ENCODE measurements around the gene GPR34. TPM values are rescaled to one million over a fixed set of nuclear protein-coding genes. Genes with fewer than 3 reads are reported as not detected.
"Not testable (repeated sequence)": the region's sequence is repeated elsewhere in the genome, so short reads cannot be mapped to it uniquely, and the experiment has no call there.

The GPR34 gene
- total RNA-seq, 1 experiment from 2014 or later = 0.32 TPM

DNA sequence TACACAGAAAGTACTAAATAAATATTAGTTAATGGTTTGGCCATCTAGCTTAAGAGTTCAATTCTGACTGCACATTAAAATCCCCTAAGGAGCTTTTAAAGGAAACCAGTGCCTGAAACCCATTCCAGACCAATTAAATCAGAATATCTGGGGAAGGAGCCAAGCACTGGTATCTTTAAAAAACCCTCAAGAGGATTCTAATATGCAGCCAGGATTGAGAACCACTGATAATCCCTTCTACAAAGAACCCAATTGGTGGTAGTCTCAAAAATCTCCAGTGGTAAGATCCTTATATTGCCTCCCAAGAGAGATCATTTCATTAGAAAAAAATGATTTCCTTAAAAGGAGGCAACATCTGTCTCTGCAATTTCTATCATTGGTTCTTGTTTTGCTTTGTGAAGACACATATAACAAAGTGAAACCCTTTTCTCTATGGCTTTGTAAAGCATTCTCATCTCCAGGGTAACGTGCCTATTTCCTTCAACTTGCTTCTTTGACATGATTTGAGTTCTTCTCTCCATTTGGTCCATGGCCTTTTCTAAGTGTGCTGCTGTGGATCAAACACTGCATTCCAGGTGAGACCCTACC is 3.5 kb downstream of the GPR34 start:
- no peak for DNase-seq (ENCODE audit: extremely low read depth, low read depth)

DNA sequence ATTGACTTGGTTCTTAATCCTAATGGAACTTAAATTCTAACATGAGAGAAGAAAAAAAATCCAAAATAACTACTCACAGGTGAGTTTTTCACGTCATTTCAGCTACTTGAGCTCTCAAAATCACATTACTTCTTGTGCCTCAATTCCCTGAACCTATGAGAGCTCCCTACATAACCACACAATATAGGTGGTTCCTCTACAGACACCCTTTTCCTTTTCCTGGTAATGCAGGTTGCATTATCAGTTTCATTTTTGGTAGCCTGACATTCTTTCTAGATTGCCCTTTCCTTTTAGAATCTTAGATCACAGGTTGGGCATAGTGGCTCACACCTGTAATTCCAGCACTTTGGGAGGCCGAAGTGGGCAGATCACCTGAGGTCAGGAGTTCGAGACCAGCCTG is 4.3 kb downstream of the GPR34 start:
- DNase-seq (ENCODE audit: extremely low read depth, low read depth) = no peak

DNA sequence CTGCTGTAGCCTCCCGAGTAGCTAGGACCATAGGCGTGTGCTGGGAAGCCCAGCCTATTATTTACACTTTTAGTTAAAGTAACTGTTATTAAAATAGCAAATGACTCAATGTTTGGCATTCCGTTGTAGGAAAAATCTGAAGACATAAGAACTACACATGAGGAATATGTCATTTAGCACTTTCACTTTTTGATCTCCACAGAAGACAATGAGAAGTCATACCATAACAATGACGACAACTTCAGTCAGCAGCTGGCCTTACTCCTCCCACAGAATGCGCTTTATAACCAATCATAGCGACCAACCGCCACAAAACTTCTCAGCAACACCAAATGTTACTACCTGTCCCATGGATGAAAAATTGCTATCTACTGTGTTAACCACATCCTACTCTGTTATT is 6.7 kb downstream of the GPR34 start:
- DNase-seq (ENCODE audit: extremely low read depth, low read depth) = no peak

DNA sequence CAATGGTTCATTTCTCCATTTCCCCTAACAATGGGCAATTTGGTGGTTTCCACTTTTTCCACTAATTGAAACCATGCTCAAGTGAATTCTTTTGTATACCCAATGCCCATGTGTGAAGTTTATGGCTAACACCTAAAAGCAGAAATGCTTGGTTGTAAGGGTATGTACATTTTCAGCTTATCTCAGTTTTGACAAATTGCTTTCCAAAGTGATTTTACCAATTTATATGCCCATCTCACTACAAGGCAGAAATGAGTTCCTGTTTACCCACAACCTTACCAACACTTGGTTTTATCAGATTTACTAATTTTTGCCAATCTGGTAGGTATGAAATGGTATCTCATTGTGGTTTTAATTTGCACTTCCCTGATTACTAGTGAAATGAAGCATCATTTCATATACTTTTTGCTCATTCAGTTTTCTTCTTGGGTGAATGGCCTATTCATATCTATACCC is 14.8 kb downstream of the GPR34 start:
- DNase-seq (ENCODE audit: extremely low read depth, low read depth) = no peak

DNA sequence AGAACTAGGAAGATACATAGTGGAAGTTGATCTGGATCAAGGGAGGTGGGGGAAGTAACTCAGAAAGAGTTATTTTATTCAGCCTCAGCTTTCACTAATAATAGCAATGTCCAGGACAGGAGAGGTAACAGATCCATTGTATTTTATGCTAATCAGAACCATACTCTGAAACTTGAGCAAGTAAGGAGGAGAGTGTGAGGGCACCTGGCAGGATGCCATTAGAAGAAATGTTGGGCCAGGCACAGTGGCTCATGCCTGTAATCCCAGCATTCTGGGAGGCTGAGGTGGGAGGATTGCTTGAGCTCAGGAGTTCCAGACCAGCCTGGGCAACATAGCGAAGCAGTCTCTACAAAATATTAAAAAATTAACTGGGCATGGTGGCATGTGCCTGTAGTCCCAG is 16.3 kb downstream of the GPR34 start:
- DNase-seq (ENCODE audit: extremely low read depth, low read depth) = no peak

DNA sequence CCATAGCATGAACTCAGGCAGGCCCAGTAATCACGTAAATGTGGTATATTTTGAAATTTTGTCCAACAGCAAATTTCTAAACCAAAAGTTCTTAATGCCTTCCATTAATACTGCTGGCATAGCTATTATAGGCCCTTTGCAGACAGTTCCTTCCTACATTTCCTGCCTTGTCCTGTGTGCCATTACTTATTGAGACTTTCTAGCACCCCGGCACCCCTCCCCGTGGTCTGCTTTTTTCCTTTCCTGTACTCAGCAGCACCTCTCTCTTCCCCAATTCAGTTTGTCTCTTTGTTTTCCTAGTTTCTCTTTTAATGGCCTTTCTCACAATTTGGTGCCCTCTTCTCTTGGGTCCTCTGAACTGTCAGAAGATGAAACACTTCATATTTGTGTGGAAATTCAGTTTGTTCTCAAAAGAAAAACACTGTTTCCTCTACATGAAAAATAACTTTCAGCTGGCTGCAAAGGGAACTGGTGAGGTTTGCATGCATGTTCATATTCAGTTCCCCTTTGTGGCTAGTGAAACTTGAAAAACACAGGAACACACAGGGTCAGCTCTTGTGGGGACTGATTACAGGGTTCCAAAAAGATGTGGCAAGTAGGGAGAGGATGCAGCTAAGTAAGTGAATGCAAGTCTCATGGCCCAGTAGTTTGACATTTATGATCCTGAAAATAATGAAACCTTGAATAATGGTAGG is 17.1 kb downstream of the GPR34 start:
- no peak for DNase-seq (ENCODE audit: extremely low read depth, low read depth)

DNA sequence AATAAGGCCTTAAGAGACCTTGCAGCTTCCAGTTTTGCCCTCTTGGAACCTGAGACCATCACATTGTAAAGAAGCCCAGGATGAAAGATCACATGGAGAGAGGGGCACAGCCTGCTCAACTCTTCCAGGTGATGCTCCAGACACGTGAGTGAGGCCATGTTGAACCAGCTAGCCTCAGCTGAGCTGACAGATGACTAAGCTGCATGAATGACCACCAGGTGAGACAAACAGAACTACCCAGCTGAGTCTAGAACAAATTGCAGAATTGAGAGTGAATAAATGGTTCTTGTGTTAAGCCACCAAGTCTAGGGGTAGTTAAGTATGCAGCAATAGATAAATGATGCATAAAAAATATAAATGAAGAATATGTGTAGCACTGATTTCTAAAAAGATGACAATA is 18.4 kb downstream of the GPR34 start:
- no peak for DNase-seq (ENCODE audit: extremely low read depth, low read depth)

DNA sequence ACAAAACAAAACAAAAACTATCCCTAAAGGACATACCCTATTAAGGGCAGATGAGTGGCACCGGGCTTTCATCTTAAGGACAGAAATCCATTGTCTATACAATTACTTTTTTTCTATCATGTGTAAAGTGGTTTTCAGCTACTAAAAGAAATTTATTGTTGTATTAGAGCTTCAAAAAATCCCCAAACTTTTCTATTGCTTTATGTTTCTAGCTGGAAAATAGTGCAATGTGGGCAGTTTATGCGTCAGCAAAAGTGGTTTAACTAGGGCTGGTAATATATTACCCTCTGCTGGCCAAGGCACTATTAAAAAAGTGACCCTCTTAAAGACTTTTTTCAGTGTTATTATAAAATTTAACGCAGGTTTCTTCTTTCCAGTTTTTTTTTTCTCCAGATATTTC is 19.7 kb downstream of the GPR34 start:
- no peak for DNase-seq (ENCODE audit: extremely low read depth, low read depth)

DNA sequence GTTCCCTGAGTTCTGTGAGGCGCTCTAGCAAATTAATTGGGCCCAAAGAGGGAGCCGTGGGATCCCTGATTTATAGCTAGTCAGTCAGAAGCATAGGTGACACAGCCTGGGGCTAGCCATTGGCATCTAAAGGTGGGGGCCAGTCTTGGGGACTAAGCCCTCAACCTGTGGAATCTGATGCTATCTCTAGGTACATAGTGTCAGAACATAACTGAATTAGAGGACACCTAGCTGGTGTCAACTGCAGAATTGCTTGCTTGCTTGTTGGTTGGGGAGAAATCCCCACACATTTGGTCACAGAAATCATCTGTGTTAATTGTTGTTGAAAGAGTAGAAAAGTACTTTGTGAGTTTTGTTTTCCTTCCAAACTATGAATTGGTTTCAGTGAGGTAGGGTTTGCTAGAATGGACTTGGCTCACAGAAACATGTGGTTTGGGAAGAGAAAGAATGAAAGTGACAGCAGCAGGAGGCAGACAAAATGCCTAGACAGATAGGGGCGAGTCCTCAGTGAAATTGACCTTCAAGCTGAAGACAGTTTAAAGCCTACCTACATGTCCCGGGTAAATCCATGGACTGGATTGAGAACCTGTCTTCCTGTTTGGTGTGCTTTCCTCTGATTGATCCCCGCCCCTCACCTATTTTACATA is 22.4 kb downstream of the GPR34 start:
- DNase-seq (ENCODE audit: extremely low read depth, low read depth) = no peak

DNA sequence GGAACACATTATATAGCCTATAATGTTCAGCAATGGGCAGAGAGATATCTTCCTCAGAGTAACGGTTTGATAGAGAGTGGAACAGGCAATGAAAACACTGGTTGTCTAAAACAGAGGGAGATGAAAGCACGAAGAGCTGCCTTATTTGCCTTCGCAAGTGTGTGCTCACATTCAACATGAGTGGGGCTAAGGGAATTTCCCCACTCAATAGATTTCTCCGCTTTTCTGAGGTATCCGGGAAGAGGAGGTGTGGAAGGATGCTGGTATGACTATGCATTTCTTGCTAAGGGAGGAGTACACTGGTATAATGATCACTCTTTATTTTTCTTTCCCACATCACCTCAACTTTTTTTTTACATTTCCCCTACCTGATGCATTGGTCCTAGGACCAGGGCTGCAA is 27.4 kb downstream of the GPR34 start:
- DNase-seq (ENCODE audit: extremely low read depth, low read depth) = no peak

DNA sequence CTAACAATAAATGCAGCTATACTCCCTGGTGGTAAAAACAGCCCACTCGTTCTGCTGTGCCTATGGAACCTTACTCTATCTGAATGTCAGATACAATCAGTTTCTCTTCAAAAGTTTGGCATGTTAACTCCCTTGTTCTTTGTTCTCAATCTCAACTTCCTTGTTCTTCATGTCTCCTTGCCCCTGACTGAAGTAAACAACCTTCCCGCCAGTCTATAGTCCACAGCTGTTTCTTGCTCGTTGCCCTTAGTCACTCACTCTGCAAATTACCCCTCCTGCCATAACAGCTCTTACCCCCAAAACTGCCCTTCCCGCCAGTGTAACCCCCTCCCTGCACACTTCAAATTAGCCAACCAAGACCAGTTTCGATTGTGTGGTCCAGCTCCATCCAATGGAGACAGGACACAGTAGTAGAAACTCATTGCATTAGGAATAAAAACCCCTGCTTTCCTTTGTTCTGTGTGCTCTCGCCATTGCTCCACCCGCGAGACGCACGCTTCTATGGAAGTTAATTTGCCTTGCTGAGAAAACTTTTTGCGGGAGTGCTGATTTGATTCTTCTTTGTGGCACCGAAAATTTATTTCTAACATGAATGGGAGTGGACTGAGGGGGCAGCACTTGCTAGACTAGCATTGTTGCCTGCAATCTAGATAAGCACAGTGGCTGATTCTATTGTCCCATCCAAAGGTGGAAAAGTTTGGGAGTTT is 28.1 kb downstream of the GPR34 start:
- no peak for DNase-seq (ENCODE audit: extremely low read depth, low read depth)

DNA sequence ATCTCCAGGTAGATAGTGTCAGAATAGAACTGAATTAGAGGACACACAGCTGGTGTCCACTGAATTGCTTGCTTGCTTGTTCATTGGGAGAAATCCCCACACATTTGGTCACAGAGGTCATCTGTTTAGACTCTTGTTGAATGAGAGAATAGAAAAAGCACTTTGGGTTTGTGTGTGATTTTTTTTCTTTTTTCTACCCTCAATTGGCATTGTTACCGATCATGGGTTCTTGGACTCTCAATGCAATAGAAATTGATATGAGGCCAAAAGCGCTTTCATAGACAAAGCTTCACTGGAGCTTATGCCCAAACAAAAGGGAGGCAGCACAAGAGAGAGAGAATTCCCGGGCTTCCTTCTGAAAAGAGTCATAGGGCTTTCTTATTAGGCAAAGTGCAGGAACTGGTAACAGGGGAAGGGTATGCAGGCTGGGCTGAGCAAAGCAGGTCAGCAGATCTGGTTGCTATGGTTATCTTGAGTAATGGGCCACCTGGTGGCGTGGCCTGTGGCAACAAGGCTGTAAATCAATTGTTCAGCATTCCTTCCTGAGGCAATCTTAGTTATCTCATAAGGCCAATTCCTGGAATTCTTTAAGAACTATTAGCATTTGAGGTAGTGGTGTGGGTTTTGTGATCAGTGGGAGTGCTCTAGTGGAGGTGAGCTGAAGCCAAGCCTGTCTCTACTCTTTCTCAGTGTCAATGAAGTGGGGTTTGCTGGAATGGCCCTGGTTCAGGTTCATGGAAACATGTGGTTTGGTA is 29.9 kb downstream of the GPR34 start:
- DNase-seq (ENCODE audit: extremely low read depth, low read depth) = no peak

DNA sequence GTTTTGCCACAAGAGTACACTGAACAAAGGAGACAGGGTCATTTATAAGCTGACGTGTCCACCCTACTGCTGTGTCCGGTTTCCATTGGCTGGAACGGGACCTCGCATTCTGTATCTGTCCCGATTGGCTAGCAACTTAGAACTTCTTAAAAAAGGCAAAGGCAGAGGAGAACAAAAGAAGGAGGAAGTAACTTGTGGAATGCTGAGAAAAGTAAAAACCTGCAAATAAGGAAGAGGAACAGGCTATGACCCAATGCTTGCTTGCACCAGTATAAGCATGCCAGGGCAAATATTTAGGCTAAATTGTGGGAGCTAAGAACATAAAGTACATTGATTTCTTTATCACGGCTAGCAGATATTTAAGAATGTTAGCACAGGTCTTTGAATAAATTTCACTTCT is 30.8 kb downstream of the GPR34 start:
- DNase-seq (ENCODE audit: extremely low read depth, low read depth) = not testable (repeated sequence)

DNA sequence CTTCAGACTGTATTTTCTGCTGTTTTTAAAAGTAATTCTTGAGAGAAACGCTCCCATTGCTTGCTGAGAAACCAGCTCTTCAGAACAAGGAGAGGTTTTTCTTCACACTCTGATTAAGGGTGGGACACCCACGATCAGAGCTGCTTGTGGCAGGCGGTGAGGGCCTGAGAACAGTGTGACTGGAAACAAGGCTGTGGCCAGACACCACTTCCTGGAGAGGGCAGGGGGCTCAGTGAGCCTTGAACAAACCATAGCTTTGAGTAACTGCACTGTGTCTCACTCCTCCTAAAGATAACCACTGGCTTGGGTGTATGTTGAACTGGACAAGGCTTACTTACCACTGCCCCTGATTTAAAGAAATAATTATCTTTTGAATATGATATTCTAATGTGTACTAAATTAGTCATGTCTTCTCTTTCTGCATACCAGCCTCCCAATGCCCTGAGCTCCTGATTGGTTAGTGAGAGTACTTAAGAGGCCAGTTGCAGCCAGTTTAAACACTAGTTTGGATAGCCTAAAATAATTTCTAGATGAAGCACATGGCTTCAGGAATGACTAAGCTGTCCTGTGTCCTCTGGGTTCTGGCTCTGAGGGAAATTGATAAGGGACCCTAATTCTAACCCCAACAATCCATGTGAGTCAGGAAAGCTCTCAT is 31.5 kb downstream of the GPR34 start:
- DNase-seq (ENCODE audit: extremely low read depth, low read depth) = no peak

DNA sequence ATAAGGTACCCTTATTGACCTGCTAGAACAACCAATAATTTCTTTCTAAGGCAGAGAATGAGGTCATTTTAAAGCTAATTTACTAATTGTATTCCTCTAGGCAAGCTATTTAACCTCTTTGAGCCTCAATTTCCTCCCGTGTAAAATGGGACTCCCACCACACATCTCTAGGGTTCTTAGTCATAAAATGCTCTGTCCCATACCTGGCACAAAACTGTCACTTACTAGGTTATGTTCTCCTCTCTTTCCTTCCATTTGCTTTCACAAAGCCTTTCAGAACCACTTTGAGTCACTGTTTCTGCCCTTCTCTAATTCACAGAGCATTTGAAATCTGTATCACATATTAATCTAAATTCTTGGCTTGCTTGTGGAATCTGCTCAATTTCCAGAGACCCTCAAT is 32.8 kb downstream of the GPR34 start:
- DNase-seq (ENCODE audit: extremely low read depth, low read depth) = no peak

DNA sequence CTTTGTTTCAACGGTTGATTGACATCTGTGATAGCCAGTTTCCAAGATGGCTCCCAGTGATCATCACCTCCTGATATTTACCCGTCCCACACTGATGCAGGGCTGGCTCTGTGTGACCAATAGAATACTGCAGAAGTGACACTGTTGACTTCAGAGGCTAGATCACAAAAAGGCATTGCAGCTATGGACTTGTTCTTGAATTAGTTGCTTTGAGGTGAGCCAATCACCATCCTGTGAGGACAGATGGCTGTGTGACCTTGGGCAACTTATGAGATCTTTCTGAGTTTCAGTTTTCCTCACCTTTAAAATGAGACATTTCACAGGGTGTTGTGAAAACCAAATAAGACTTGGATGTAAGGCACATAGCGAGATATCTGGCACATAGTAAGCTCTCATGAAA is 33.4 kb downstream of the GPR34 start:
- no peak for DNase-seq (ENCODE audit: extremely low read depth, low read depth)

DNA sequence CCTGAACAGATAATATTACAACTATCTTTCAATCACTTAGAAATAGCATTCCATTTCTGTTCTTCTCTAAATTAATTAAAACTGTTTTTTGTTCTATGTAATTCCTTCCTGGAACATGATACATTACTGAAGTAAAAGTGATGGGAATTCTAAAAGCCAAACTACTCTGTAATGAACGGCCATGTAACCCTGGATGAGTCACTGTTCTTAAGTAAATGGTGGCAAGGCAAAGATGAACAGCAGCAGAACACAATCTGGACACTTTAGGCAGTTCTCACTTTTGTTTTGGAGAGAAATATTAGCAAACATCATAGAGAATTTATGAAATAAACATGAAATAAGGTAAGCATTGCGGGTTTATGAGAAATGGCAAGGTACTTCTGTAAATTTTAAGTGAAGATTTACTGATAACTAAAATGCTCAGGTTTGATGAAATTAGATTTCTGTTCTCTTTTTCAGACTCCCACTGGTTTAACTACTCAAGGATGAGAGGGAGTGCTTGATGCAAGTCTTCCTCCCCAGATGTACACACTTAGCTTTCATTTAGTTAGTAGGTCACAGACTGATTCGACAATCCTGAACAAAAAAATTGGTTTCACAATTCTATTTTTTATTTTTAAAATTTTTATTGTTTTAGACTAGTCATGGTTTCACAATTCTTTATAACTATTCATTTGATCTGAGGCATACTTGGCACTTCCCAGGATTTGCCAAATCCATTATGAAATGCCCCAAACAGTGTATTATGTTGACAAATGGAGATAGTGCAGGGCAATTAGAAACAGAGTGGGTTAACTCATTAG is 34.2 kb downstream of the GPR34 start:
- no peak for DNase-seq (ENCODE audit: extremely low read depth, low read depth)

DNA sequence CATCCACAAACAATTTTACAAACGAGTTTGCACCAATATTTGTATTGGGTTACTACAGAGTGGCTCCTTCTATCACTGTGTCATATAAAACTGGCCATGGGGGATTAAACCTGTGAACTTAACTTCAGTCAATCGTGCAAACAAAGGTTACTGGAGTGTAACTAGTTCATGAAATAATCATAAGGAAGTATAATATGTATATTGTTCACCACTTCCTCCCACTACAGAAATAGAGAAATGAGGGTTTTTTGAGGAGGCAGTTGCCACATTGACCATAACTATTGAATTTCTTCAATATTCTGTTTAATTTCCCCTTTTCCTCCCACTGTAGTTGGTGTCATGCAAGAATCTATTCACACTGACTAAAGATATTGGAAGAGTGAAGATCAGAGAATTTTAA is 35.1 kb downstream of the GPR34 start, which contains the start of gene GPR82:
GPR82 (plus strand) TSS at position 356 of the 400 bp plus-strand sequence. CDS start 2,846 bp downstream, outside the sequence.
- DNase-seq (ENCODE audit: extremely low read depth, low read depth) = no peak

DNA sequence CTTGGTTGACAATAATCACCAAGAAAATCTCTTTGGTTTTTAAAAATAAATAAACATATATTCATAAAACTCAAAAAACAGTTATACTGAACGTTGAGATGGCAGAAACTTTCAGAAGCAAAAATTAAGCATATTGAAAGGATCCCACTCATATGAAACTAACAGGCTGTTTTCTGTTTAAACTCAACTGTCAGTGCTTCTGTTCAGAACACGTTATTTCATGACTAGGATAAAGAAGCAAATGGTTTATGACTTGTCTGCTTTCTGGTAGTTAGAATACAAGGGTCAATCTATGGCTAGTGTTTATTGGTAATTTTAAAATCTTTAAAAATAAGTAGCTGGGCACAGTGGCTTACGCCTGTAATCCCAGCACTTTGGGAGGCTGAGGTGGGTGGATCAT is 39.4 kb downstream of the GPR34 start:
- no peak for DNase-seq (ENCODE audit: extremely low read depth, low read depth)

All from NCI-H460 (cell line).